Measurements from ENCODE around the gene PPFIBP2. TPM values are rescaled to one million over a fixed set of nuclear protein-coding genes. Genes with fewer than 3 reads are reported as not detected.

The PPFIBP2 gene
- total RNA-seq, 4 donors from 2014 or later, result 26.4 to 33.3 (median 29.1) TPM

DNA sequence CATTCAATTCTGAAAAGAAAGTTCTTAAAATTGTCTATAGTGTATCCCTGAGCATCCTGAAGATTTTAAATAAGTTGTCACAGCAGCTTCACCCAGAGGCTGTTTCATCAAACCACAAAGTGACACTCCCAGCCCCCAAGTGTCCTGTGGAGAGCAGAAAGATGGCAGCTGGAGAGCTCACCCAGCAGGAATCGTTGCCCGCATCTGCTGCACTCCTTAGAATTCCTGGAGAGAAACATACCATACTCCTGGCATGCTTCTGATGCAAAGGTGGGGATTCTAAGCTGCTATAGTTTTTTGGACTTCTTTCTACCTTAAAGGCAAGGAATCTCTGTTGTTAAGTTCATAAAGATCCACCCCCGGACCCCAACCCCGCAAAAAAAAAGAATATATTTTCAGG lies 173.0 kb downstream of the PPFIBP2 start:
- TF ChIP-seq, protein P1, sequence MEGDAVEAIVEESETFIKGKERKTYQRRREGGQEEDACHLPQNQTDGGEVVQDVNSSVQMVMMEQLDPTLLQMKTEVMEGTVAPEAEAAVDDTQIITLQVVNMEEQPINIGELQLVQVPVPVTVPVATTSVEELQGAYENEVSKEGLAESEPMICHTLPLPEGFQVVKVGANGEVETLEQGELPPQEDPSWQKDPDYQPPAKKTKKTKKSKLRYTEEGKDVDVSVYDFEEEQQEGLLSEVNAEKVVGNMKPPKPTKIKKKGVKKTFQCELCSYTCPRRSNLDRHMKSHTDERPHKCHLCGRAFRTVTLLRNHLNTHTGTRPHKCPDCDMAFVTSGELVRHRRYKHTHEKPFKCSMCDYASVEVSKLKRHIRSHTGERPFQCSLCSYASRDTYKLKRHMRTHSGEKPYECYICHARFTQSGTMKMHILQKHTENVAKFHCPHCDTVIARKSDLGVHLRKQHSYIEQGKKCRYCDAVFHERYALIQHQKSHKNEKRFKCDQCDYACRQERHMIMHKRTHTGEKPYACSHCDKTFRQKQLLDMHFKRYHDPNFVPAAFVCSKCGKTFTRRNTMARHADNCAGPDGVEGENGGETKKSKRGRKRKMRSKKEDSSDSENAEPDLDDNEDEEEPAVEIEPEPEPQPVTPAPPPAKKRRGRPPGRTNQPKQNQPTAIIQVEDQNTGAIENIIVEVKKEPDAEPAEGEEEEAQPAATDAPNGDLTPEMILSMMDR (IDR thresholded peaks at IDR 0.05; ENCODE audit: low read depth), result no peak

DNA sequence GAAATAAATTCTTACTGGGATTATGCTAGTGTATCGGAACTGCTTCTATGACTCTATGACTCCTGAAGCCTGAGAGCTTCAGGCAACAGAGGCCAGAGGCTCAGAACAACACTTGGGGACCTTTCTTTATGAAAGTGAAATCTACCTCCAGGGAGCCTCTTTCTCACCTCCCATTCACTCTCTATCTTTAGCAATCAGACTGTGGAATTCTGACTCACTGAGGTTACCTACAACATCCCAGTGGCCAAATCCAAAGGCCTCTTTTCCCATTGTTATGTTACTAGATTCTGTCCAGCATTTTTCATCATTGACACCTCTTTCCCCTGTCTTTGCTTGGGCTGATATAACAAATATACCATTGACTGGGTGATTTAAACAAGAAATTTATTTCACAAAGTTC lies 173.6 kb downstream of the PPFIBP2 start:
- TF ChIP-seq, protein P1 (IDR thresholded peaks at IDR 0.05; ENCODE audit: low read depth), result no peak

DNA sequence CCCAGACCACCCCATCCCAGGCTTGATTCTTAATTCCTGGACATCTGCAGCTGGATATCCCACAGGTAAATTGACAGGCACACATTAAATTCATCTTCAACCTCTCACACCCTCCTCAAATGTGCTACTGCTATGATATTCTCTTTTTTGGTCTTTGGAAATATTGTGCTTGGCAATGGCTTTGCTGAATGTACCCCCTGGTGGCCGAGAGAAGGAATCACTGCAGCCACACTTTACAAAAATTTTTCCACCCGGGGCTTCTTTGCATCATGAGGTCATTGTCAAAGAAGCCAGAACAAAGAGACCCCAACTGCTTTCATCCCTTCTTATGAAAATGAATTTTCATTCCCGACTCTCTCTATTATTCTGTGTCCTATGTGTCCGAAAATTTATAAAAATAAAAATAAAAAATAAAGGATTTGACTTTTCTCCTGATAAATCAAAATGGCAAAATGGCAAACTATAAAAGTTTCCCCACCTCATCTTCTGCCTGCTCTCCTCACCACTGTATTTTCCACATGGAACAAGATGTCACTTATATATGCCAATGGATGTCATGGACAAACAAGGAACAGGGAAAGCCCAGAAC lies 174.5 kb downstream of the PPFIBP2 start:
- TF ChIP-seq, protein P1 (IDR thresholded peaks at IDR 0.05; ENCODE audit: low read depth), result no peak

DNA sequence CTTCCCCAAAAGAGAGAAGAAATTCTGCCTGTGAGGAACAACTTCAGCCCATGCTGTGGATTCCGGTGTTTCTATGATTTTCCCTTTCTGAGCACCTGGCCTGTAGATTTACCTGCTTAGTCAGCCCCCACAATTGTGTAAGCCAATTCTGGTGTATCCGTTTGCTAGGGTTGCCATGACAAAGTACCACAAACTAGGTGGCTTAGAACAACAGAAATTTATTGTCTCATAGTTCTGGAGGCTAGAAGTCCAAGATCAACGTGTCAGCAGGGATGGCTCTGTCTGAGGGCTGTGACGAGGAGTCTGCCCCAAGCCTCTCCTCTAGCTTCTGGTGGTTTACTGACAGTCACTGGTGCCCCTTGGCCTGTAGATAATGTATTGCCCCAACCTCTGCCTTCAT lies 175.4 kb downstream of the PPFIBP2 start:
- TF ChIP-seq, protein P1 (IDR thresholded peaks at IDR 0.05; ENCODE audit: low read depth), result no peak

DNA sequence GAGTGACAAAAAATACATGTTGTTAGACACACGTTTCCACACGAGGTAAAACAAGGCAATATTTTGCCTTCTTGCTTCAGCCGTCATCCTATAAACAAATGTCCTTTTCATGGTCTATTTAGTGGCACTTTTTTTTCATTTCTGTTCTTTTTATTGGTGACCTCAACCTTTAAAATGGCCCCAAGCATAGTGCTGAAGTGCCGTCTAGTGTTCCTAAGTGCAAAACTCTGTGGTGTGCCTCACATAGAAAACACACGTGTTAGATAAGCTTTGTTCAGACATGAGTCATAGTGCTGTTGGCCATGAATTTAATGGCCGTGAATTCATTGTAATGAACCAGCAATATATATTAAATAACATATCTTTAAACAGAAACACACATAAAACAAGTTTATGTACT lies 176.8 kb downstream of the PPFIBP2 start:
- TF ChIP-seq, protein P1 (IDR thresholded peaks at IDR 0.05; ENCODE audit: low read depth), result no peak

DNA sequence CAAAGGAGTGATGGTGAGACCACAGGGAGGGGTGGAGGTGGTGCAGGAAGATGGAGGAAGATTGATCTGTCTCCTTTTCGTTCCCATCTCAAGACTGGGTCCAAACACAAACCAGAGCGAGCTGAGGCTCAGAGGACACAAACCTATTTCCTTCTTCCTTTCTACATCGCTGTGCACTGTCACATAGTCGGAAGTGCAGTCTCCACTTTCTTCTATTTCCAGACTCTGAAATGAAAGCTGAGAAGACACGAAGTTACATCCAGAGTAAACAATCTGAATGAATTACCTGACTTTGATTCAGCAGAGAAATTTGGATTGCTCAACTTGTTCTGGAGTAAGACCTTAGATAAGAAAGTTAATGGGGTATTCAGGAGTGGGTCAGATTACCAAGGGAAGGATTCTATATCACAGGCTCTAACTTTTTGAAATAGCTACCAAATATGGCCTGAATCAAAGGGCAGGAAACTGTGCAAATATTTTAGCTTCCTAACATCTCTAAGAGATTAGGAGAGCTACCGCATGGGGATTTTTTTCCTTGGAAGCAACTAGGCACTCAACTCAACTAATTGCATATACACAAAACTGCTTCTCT lies 178.1 kb downstream of the PPFIBP2 start:
- TF ChIP-seq, protein P1 (IDR thresholded peaks at IDR 0.05; ENCODE audit: low read depth), result no peak

DNA sequence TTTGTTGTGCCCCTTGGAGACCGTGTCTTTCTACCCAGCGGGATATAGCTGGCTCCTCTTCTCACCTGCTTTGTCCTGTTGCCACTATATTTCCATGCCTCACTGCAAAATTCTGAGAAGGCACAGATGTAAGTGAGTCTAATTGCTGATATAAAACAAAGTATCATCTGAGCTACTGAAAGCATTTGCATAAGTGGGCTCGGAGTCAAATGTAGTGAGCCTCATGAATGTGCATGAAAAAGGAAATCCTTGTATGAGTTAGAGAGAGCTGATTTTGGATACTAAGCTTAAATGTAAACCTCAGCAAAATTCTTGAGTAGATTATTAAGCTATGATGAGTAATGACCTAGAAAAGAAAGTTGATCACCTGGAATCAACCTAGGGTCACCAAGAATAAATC lies 178.6 kb downstream of the PPFIBP2 start:
- TF ChIP-seq, protein P1 (IDR thresholded peaks at IDR 0.05; ENCODE audit: low read depth), result no peak
